ENCODE results near the gene MMP14.
"Not testable (repeated sequence)": the region's sequence is repeated elsewhere in the genome, so short reads cannot be mapped to it uniquely, and the experiment has no call there.

Gene MMP14

GRCh38 chr14:22854296-22854695 lies 17.9 kb downstream of the MMP14 start:
- not testable (repeated sequence) for H3K27ac Mint-ChIP-seq, H3K9me3 Mint-ChIP-seq, DNase-seq

DNA sequence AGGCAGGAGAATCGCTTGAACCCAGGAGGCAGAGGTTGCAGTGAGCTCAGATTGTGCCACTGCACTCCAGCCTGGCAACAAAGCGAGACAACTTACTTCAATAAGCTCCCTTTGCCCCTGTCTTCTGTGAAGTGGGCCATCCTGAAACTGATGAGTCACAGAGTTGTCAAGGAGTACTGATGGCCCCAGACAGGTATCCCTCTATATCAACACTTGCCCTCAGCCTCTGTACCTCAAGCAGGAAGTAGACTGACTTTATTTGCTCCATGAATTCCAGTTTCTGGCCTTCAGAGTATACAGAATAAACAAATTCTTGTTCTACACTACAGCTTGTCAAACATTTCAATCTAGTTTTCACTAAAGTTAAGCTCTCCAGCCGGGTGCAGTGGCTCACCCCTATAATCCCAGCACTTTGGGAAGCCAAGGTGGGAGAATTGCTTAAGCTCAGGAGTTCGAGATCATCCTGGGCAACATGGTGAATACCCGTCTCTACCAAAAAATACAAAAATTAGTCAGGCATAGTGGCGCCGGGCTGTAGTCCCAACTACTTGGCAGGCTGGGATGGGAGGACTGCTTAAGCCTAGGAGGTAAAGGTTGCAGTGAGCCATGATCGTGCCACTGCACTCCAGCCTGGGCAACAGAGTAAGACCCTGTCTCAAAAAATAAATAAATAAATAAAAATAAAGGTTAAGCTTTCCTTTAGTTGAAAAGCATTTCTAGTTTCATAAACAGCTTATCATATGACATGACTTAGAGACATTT lies 18.8 kb downstream of the MMP14 start:
- H3K4me1 Mint-ChIP-seq (ENCODE audit: low read depth): peaks cover 39% of the 10 kb centered on the region
- H3K27me3 Mint-ChIP-seq: peaks cover 12% of the 10 kb centered on the region
- H3K27ac Mint-ChIP-seq: no peak overlapping the region
- no peaks in the 10 kb centered on the region for H3K9me3 Mint-ChIP-seq
- no peaks in the 10 kb centered on the region for H3K36me3 Mint-ChIP-seq (ENCODE audit: low read depth)
- no peak overlapping the region for H3K4me3 Mint-ChIP-seq
- DNase-seq: no peak

More at GRCh38 chr14:22854296-22854695, 17.9 kb downstream of the MMP14 start:
- Mint-ChIP-seq H3K27me3 (peaks cover 12% of the 10 kb centered on the region), H3K4me1 (ENCODE audit: low read depth) (peaks cover 39% of the 10 kb centered on the region)
- not testable (repeated sequence) for H3K4me3 Mint-ChIP-seq; H3K36me3 Mint-ChIP-seq (ENCODE audit: low read depth)

GRCh38 chr14:22856428-22856827 lies 20.0 kb downstream of the MMP14 start:
- Mint-ChIP-seq H3K4me1 (ENCODE audit: low read depth) (peaks cover 35% of the 10 kb centered on the region), H3K9me3 (no peaks in the 10 kb centered on the region), H3K36me3 (ENCODE audit: low read depth) (no peaks in the 10 kb centered on the region), H3K4me3 (no peak overlapping the region), H3K27me3 (peaks cover 12% of the 10 kb centered on the region), H3K27ac (no peak overlapping the region)
- no peak for DNase-seq

DNA sequence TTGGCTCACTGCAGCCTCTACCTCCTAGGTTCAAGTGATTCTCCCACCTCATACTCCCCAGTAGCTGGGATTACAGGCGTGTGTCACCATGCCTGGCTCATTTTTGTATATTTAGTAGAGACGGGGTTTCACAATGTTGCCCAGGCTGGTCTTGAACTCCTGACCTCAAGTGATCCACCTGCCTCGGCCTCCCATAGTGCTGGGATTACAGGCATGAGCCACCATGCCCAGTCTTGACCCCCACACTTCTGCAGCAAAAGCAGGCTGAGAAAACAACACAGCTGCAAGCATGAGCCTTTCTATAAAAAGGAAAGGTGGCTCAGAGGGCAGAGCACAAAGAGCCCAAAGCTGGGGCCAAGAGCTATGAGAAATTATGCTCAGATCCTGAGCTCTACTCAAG lies 24.0 kb downstream of the MMP14 start:
- H3K4me3 Mint-ChIP-seq; H3K9me3 Mint-ChIP-seq; H3K27ac Mint-ChIP-seq; DNase-seq; H3K36me3 Mint-ChIP-seq (ENCODE audit: low read depth): not testable (repeated sequence)
- Mint-ChIP-seq H3K27me3 (peaks cover 12% of the 10 kb centered on the region), H3K4me1 (ENCODE audit: low read depth) (peaks cover 18% of the 10 kb centered on the region)

DNA sequence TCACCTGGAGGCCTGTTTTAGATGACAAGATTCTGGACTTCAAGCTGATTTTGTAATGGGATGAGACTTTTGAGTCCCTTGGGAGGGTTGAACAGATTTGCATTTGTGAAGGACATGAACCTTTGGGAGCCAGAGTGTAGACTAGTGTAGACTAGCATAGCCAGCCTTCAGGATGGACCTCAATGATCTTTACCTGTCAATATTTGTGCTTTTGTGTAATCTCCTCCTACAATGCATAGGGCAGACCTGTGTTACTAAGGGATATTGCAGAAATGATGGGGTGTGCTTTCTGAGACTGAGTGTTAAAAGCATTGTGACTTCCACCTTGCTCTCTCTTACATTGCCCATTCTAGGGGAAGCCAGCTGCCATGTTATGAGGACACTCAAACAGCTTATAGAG lies 25.3 kb downstream of the MMP14 start:
- Mint-ChIP-seq H3K4me1 (ENCODE audit: low read depth) (peaks cover 20% of the 10 kb centered on the region), H3K4me3 (no peak overlapping the region)

GRCh38 chr14:22864979-22865378 lies 28.6 kb downstream of the MMP14 start:
- H3K4me3 Mint-ChIP-seq: no peak overlapping the region
- H3K27me3 Mint-ChIP-seq: no peaks in the 10 kb centered on the region
- peaks cover 5% of the 10 kb centered on the region for H3K4me1 Mint-ChIP-seq (ENCODE audit: low read depth)
- H3K36me3 Mint-ChIP-seq (ENCODE audit: low read depth): no peaks in the 10 kb centered on the region
- no peaks in the 10 kb centered on the region for H3K9me3 Mint-ChIP-seq
- DNase-seq: no peak
- no peak overlapping the region for H3K27ac Mint-ChIP-seq

More for the DNA sequence above, 25.3 kb downstream of the MMP14 start:
- Mint-ChIP-seq H3K27me3 (peaks cover 8% of the 10 kb centered on the region), H3K9me3 (no peaks in the 10 kb centered on the region), H3K27ac (no peak overlapping the region), H3K36me3 (ENCODE audit: low read depth) (no peaks in the 10 kb centered on the region)
- no peak for DNase-seq

DNA sequence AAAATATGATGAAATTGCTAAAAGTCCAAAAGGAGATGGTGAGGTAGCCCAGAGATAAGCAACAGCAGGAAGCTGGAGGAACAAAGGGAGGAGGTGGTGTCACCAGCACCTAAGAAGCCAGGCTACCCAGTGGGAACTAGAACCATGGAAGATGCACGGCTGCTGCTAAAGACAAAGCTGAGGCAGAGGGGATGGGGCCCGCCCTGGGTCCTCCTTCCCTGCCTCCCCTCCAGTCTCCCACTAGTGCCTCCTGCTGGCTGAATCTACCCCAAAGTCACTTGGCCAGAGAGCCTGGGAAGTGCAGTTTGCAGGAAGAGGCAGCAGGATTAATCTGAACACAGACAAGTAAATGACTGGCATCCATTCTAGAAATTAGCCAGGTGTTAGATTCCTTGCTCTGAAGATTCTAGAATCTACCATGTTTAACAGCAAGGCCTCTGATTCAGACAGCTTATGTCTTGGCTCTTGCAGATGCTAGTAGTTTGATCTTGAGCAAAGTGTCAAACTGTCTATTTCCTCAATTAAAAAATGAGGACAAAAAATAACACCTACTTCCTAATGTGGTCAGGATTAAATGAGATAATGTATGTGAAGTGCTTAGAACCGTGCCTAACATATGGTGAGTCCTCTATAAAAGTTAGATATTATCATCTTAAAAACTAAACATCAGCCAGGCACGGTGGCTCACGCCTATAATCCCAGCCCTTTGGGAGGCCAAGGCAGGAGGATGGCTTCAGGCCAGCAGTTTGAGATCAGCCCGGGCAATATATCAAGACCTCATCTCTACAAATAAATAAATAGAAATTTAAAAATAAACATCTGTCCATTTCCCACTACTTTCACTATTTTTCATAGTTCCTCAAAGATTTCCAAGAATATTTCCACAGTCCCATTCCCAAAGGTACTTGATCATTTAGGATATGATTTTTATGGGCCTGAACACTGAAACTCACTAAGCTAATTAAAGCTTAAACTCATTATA lies 29.3 kb downstream of the MMP14 start:
- Mint-ChIP-seq H3K4me3 (no peak overlapping the region), H3K36me3 (ENCODE audit: low read depth) (no peaks in the 10 kb centered on the region), H3K27ac (no peak overlapping the region), H3K9me3 (no peaks in the 10 kb centered on the region), H3K4me1 (ENCODE audit: low read depth) (peaks cover 11% of the 10 kb centered on the region), H3K27me3 (no peaks in the 10 kb centered on the region)
- DNase-seq: no peak

DNA sequence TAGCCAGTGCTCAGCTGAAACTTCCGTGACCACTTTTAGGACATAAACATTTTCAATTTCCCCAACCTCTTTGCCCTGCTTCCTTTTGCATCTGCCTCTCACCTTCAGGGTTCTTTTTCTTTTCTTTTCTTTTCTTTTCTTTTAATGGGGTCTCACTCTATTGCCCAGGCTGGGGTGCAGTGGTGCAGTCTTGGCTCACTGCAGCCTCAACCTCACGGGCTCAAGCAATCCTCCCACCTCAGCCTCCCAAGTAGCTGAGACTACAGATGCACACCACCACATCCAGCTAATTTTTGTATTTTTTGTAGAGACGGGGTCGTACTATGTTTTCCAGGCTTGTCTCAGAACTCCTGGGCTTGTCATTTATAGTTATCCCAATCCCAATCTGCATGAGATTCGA lies 30.5 kb downstream of the MMP14 start:
- Mint-ChIP-seq H3K27ac (no peak overlapping the region), H3K4me1 (ENCODE audit: low read depth) (peaks cover 17% of the 10 kb centered on the region), H3K9me3 (no peaks in the 10 kb centered on the region), H3K4me3 (no peak overlapping the region), H3K36me3 (ENCODE audit: low read depth) (peaks cover 2% of the 10 kb centered on the region), H3K27me3 (no peaks in the 10 kb centered on the region)
- no peak for DNase-seq

GRCh38 chr14:22870811-22871223 lies 34.4 kb downstream of the MMP14 start:
- H3K27me3 Mint-ChIP-seq: no peaks in the 10 kb centered on the region
- peak overlapping the region; percentile 88 for H3K4me3 Mint-ChIP-seq
- no peak for DNase-seq
- peaks cover 28% of the 10 kb centered on the region for H3K36me3 Mint-ChIP-seq (ENCODE audit: low read depth)
- no peaks in the 10 kb centered on the region for H3K9me3 Mint-ChIP-seq
- peaks cover 34% of the 10 kb centered on the region for H3K4me1 Mint-ChIP-seq (ENCODE audit: low read depth)
- peak overlapping the region; percentile 99 for H3K27ac Mint-ChIP-seq

- peak within 1 kb of the TSS; percentile 88 for H3K4me3 Mint-ChIP-seq
Observed at GRCh38 chr14:22871224-22872032, 35.0 kb downstream of the MMP14 start, which contains the start of gene LRP10. LRP10 (plus strand) TSS chr14:22871740; CDS start chr14:22872304, 564 bp downstream.

GRCh38 chr14:22872033-22872832 lies 35.8 kb downstream of the MMP14 start:
- Mint-ChIP-seq H3K27me3 (no peaks in the 10 kb centered on the region), H3K4me3 (peak overlapping the region; percentile 88), H3K36me3 (ENCODE audit: low read depth) (peaks cover 42% of the 10 kb centered on the region), H3K4me1 (ENCODE audit: low read depth) (peaks cover 37% of the 10 kb centered on the region), H3K27ac (peak overlapping the region; percentile 99), H3K9me3 (no peaks in the 10 kb centered on the region)
- DNase-seq: peak; percentile 84

More at GRCh38 chr14:22871224-22872032, 35.0 kb downstream of the MMP14 start, which contains the start of gene LRP10:
- peaks cover 34% of the 10 kb centered on the region for H3K36me3 Mint-ChIP-seq (ENCODE audit: low read depth)
- no peaks in the 10 kb centered on the region for H3K27me3 Mint-ChIP-seq
- DNase-seq: peak; percentile 83
- H3K4me1 Mint-ChIP-seq (ENCODE audit: low read depth): peaks cover 37% of the 10 kb centered on the region
- H3K9me3 Mint-ChIP-seq: no peaks in the 10 kb centered on the region
- peak within 1 kb of the TSS; percentile 99 for H3K27ac Mint-ChIP-seq

- peak overlapping the region; percentile 88 for H3K4me3 Mint-ChIP-seq
- peaks cover 50% of the 10 kb centered on the region for H3K36me3 Mint-ChIP-seq (ENCODE audit: low read depth)
- peaks cover 37% of the 10 kb centered on the region for H3K4me1 Mint-ChIP-seq (ENCODE audit: low read depth)
- no peaks in the 10 kb centered on the region for H3K27me3 Mint-ChIP-seq
- peak overlapping the region; percentile 86 for H3K27ac Mint-ChIP-seq
- no peak for DNase-seq
- no peaks in the 10 kb centered on the region for H3K9me3 Mint-ChIP-seq
Observed at GRCh38 chr14:22872833-22873520, 36.6 kb downstream of the MMP14 start.

Measured in activated T-cell treated with anti-CD3 and anti-CD28 coated beads, Interleukin-2, amount 50 U/mL, for 24 hours (primary cell).